ENCODE measurements around the gene NFYC.

DNA sequence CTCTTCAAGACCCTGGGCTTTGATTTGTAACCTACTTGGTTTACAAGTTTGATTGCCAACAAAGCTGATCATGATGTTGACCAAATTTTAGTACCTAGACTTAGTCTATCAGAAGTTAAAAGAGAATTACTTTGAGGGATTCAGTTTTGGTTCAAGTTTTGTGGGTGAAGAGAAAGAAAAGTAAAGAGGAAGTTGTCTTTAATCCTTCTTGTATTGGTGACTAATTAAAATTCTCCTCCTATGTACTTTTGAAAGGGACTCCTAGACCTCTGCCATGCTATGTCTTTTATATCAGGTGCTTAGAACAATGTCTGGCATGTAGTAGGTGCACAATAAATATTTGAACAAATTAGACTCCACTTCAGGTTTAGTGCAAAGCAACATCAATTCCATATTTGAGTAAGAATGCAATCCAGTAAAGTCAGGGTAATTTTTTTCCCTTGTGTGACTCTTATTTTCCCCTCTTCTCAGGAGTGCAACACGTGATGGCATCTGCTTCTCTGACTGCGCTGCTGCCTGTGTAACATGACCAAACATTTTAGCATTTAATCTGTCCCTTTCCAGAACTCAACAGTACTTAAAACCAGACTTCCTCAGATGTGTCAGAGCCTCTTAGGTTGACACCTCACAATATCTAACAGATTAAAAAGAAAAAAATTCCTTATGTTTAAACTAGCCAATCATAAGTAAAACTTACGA, 51.0 kb downstream of the NFYC start:
- TF ChIP-seq, protein P1, sequence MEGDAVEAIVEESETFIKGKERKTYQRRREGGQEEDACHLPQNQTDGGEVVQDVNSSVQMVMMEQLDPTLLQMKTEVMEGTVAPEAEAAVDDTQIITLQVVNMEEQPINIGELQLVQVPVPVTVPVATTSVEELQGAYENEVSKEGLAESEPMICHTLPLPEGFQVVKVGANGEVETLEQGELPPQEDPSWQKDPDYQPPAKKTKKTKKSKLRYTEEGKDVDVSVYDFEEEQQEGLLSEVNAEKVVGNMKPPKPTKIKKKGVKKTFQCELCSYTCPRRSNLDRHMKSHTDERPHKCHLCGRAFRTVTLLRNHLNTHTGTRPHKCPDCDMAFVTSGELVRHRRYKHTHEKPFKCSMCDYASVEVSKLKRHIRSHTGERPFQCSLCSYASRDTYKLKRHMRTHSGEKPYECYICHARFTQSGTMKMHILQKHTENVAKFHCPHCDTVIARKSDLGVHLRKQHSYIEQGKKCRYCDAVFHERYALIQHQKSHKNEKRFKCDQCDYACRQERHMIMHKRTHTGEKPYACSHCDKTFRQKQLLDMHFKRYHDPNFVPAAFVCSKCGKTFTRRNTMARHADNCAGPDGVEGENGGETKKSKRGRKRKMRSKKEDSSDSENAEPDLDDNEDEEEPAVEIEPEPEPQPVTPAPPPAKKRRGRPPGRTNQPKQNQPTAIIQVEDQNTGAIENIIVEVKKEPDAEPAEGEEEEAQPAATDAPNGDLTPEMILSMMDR (conservative IDR thresholded peaks at IDR 0.05 in 1 of 2, IDR thresholded peaks at IDR 0.05 in 1 of 2; ENCODE audit: extremely low read depth in 1 of 2, insufficient read depth in 1 of 2, low read depth in 1 of 2, low read length in 2 of 2) = no peak
- TF ChIP-seq EZH2 (IDR thresholded peaks at IDR 0.05; ENCODE audit: borderline replicate concordance, low read length) = no peak
